Endothelial cell of umbilical vein (primary cell): ENCODE data around the gene COX14. TPM values are rescaled to one million over a fixed set of nuclear protein-coding genes. Genes with fewer than 3 reads are reported as not detected.

Experiments used
- BruUV-seq: library from RNA; stranded (reverse); fragments of 400-500 nt; replicated peaks from 2 replicates; lab custom pipeline; 2021; lab: Mats Ljungman, UMichigan
- CTCF ChIA-PET: fragments of 300-600, 350-600 bp; sonication (Branson Sonifier 250); formaldehyde crosslinking; loops from one replicate; lab custom pipeline; 2021; ENCODE audit warnings: antibody characterized with exemption, inconsistent platforms; lab: Charles Lee
- POLR2A ChIA-PET: fragments of 300-600, 350-600 bp; sonication (Branson Sonifier 250); formaldehyde crosslinking; loops from one replicate; lab custom pipeline; 2021; ENCODE audit warnings: antibody characterized with exemption, inconsistent platforms; lab: Charles Lee
- DNase-seq: peaks from one replicate; pipeline ENCODE4 v3.0.0-alpha.2; 2011; ENCODE audit warnings: low read depth, low spot score
- FAIRE-seq: peaks from 2 replicates; lab custom pipeline; 2011; peaks lifted over from hg19 to GRCh38; lab: Jason Lieb, UNC
- H2AFZ ChIP-seq: 2 replicates; pipeline ENCODE4 v1.6.0; 2012; ENCODE audit warnings: low read depth, low read length, control low read depth, inconsistent platforms
- H3K27ac ChIP-seq: 2 replicates; pipeline ENCODE4 v1.5.1; 2011; ENCODE audit warnings: low read depth, mild to moderate bottlenecking, control low read depth, low read length, moderate library complexity; ENCODE audit not compliant: insufficient read depth
- H3K27me3 ChIP-seq, 2 experiments: 2 replicates each; pipeline versions ENCODE4 v1.6.0 to v1.6.1; 2011; ENCODE audit warnings: low read length in 2 of 2, mixed read lengths in 1 of 2; ENCODE audit not compliant: control insufficient read depth in 2 of 2, insufficient read depth in 2 of 2
- H3K36me3 ChIP-seq, 2 experiments: 2 replicates in 1 of 2; 3 replicates in 1 of 2; pipeline ENCODE4 v1.5.1; 2011; ENCODE audit warnings: low read length in 2 of 2, mild to moderate bottlenecking in 1 of 2, moderate library complexity in 1 of 2; ENCODE audit not compliant: control insufficient read depth in 2 of 2, insufficient read depth in 2 of 2; ENCODE audit errors: extremely low read depth in 1 of 2
- H3K4me1 ChIP-seq: 3 replicates; pipeline ENCODE4 v1.5.1; 2011; ENCODE audit warnings: mild to moderate bottlenecking, low read length; ENCODE audit not compliant: control insufficient read depth, insufficient read depth; ENCODE audit errors: extremely low read depth
- H3K4me2 ChIP-seq: 2 replicates; pipeline ENCODE4 v1.6.1; 2011; ENCODE audit warnings: low read length, control low read depth, mixed read lengths; ENCODE audit not compliant: insufficient read depth
- H3K4me3 ChIP-seq, 3 experiments: fragments of 200-600 bp in 1 of 3; sonication (generic), shearing (Covaris generic) in 1 of 3; replicated peaks in 1 of 3; 2 replicates each; pipeline ENCODE4 v1.5.1; 2011 to 2016; ENCODE audit warnings: control low read depth in 3 of 3, low read length in 3 of 3, mild to moderate bottlenecking in 2 of 3, inconsistent platforms in 1 of 3, low read depth in 1 of 3, moderate library complexity in 1 of 3; ENCODE audit not compliant: insufficient read depth in 1 of 3
- H3K79me2 ChIP-seq: 2 replicates; pipeline ENCODE4 v1.6.0; 2012; ENCODE audit warnings: low read length, inconsistent platforms; ENCODE audit not compliant: control insufficient read depth, insufficient read depth
- H3K9ac ChIP-seq: replicated peaks from 2 replicates; pipeline ENCODE3; 2011; ENCODE audit warnings: low read length, control low read depth; ENCODE audit not compliant: insufficient read depth; ENCODE audit errors: extremely low read depth
- H3K9me1 ChIP-seq: replicated peaks from 3 replicates; pipeline ENCODE4 v1.6.0; 2011; ENCODE audit warnings: mild to moderate bottlenecking, low read length; ENCODE audit not compliant: control insufficient read depth, insufficient read depth; ENCODE audit errors: extremely low read depth
- H3K9me3 ChIP-seq: replicated peaks from 2 replicates; pipeline ENCODE4 v1.5.1; 2012; ENCODE audit warnings: low read length, inconsistent platforms; ENCODE audit not compliant: control insufficient read depth, insufficient read depth
- H4K20me1 ChIP-seq: replicated peaks from 2 replicates; pipeline ENCODE3; 2011; ENCODE audit warnings: mild to moderate bottlenecking, low read length; ENCODE audit not compliant: control insufficient read depth, insufficient read depth; ENCODE audit errors: extremely low read depth
- CTCF ChIP-seq, 2 donors: IDR thresholded peaks; 1 replicate in 1 of 2; 2 replicates in 1 of 2; pipeline ENCODE4 v1.5.1; 2011; ENCODE audit warnings: low read length in 2 of 2, mild to moderate bottlenecking in 2 of 2, moderate library complexity in 2 of 2, control low read depth in 1 of 2, inconsistent platforms in 1 of 2, low read depth in 1 of 2; ENCODE audit not compliant: insufficient read depth in 1 of 2; ENCODE audit errors: extremely low read depth in 1 of 2
- EZH2 ChIP-seq: IDR thresholded peaks from 2 replicates; pipeline ENCODE4 v1.6.1; 2012; ENCODE audit warnings: borderline replicate concordance, low read depth, mild to moderate bottlenecking, moderate library complexity, low read length, inconsistent platforms; ENCODE audit not compliant: severe bottlenecking
- FOS ChIP-seq: IDR thresholded peaks from 2 replicates; pipeline ENCODE4 v1.6.1; 2011; ENCODE audit warnings: mild to moderate bottlenecking, low read length, moderate library complexity, borderline replicate concordance; ENCODE audit not compliant: insufficient read depth
- GATA2 ChIP-seq: IDR thresholded peaks from 2 replicates; pipeline ENCODE4 v1.7.0; 2011; ENCODE audit warnings: low read depth, mild to moderate bottlenecking, moderate library complexity, mixed read lengths, low read length; ENCODE audit not compliant: insufficient read length, insufficient read depth
- JUN ChIP-seq: IDR thresholded peaks from 2 replicates; pipeline ENCODE4 v1.6.1; 2011; ENCODE audit warnings: borderline replicate concordance, low read depth; ENCODE audit not compliant: insufficient read length, insufficient read depth
- MAX ChIP-seq: IDR thresholded peaks from 2 replicates; pipeline ENCODE4 v1.6.1; 2011; ENCODE audit not compliant: insufficient read depth, insufficient read length
- MYC ChIP-seq: IDR thresholded peaks from one replicate; pipeline ENCODE4 v1.6.1; 2011; ENCODE audit warnings: mild to moderate bottlenecking, low read depth, low read length
- POLR2A ChIP-seq: IDR thresholded peaks from 2 replicates; pipeline ENCODE4 v1.6.1; 2012; ENCODE audit warnings: low read depth, mild to moderate bottlenecking, control low read depth, low read length
- POLR2AphosphoS5 ChIP-seq: IDR thresholded peaks from 2 replicates; pipeline ENCODE4 v1.6.1; 2012; ENCODE audit warnings: low read depth, mild to moderate bottlenecking, control low read depth, low read length, moderate library complexity; ENCODE audit not compliant: insufficient read depth
- dilution Hi-C: fragments of 300-500 bp; cut with MboI; formaldehyde crosslinking; loops from one replicate; pipeline ENCODE4 v1.15.0; 2019; ENCODE audit warnings: low sequenced_read_pairs; ENCODE audit not compliant: extremely low pct_ligation_motif_present
- intact Hi-C: fragments of 100-400 bp; cut with micrococcal nuclease; formaldehyde crosslinking; loops from one replicate; pipeline ENCODE4 v1.10.0; 2022
- polyA plus RNA-seq, 4 experiments: library from polyadenylated mRNA; depleted of rRNA in 3 of 4; stranded (reverse) in 3 of 4; unstranded in 1 of 4; fragments of >200 nt; gene quantifications; 2 replicates each; pipeline versions ENCODE4 v1.2.1 to v1.2.3, GENCODE V29; 2011 to 2012; ENCODE audit warnings: missing spikeins in 1 of 4
- total RNA-seq: library from RNA; stranded (reverse); gene quantifications from 2 replicates; pipeline ENCODE4 v1.2.3, GENCODE V29; 2021

Gene COX14
- total and polyA plus RNA-seq, 2 donors (not counting 3 experiments of a cell fraction or from before 2014, with no cell fraction given) = 40.3 to 106 TPM

GRCh38 chr12:50119387-50119786 lies 7.4 kb downstream of the COX14 start:
- H3K27me3 ChIP-seq = no peaks in the 10 kb centered on the region
- H3K4me3 ChIP-seq = no peak overlapping the region
- no peak overlapping the region for H2AFZ ChIP-seq
- no peak overlapping the region for H3K4me2 ChIP-seq
- no peak overlapping the region for H3K9ac ChIP-seq
- POLR2A ChIA-PET = interaction anchor here (0.6 kb wide), 1 partner anchor 534 kb away, joined by 5 read pairs; no protein-coding TSS in a partner anchor
- no peak for DNase-seq
- H3K79me2 ChIP-seq = peaks cover 2% of the 10 kb centered on the region
- TF ChIP-seq MAX = no peak
- TF ChIP-seq CTCF (IDR thresholded peaks at IDR 0.05; ENCODE audit: extremely low read depth in 1 of 2, insufficient read depth in 1 of 2, low read depth in 1 of 2, low read length in 2 of 2) = no peak
- TF ChIP-seq EZH2 = no peak
- TF ChIP-seq MYC = no peak
- TF ChIP-seq JUN = no peak
- TF ChIP-seq POLR2AphosphoS5 = no peak
- TF ChIP-seq POLR2A = no peak
- TF ChIP-seq FOS = no peak
- TF ChIP-seq GATA2 = no peak
- no peak for FAIRE-seq
- no peak overlapping the region for H3K27ac ChIP-seq
- H3K9me1 ChIP-seq = no peaks in the 10 kb centered on the region
- dilution Hi-C loops = no loop called here
- BruUV-seq = no TSS peak
- H3K9me3 ChIP-seq = no peaks in the 10 kb centered on the region
- intact Hi-C loops = no loop called here
- no peaks in the 10 kb centered on the region for H4K20me1 ChIP-seq
- peaks cover 0 to 8% of the 10 kb centered on the region in 2 experiments for H3K36me3 ChIP-seq
- H3K4me1 ChIP-seq = no peaks in the 10 kb centered on the region
- CTCF ChIA-PET = no interaction called here
